Epithelial cell of esophagus (primary cell): Measurements from ENCODE around the gene CABLES1.

Experiments
- DNase-seq: peaks from one replicate; pipeline ENCODE4 v3.0.0; 2010; ENCODE audit warnings: low read depth
- H3K4me3 ChIP-seq: 2 replicates; pipeline ENCODE4 v1.5.1; 2011; ENCODE audit warnings: mild to moderate bottlenecking, low read length, control low read depth
- TF ChIP-seq, protein P1 (sequence below): IDR thresholded peaks from 2 replicates; pipeline ENCODE4 v1.5.1; 2011; ENCODE audit warnings: low read depth, mild to moderate bottlenecking, low read length, control low read depth, inconsistent platforms; ENCODE audit not compliant: insufficient read depth; ENCODE audit errors: missing control alignments

Gene CABLES1

DNA sequence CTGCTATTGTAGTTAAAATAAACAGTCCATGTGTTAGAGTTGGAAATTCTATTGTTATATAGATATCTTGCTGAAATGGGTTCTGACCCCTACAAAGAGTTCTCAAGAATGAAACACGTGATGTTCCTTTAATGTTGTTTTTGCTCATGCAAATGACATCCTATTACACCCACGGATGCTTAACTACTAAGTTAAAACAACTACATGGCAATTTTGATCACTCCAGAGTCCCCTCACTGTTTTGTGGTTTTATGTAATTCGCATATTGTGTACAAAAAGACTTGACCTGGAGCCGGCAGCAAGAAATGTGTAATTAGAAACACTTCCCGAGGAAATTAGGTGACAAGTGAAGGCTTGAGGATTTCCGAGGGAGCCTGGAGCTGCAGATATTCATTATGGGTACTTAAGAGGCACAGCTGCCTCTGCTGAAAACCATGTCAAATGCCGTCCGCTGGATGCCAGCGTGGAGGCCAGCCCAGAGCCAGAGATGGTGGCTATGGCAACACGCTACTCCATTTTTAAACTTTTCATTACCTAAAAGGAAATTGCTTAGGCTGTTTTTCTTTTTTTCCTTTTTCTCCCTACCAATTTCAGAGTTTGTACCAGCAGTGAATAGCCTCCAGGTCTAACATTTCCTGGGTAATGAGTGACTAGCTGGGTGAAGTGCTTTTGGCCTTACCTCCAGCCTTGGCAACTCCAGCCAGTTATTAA is 21.0 kb upstream of the CABLES1 start:
- TF ChIP-seq, protein P1, sequence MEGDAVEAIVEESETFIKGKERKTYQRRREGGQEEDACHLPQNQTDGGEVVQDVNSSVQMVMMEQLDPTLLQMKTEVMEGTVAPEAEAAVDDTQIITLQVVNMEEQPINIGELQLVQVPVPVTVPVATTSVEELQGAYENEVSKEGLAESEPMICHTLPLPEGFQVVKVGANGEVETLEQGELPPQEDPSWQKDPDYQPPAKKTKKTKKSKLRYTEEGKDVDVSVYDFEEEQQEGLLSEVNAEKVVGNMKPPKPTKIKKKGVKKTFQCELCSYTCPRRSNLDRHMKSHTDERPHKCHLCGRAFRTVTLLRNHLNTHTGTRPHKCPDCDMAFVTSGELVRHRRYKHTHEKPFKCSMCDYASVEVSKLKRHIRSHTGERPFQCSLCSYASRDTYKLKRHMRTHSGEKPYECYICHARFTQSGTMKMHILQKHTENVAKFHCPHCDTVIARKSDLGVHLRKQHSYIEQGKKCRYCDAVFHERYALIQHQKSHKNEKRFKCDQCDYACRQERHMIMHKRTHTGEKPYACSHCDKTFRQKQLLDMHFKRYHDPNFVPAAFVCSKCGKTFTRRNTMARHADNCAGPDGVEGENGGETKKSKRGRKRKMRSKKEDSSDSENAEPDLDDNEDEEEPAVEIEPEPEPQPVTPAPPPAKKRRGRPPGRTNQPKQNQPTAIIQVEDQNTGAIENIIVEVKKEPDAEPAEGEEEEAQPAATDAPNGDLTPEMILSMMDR = no peak
- DNase-seq = no peak
- no peak overlapping the region for H3K4me3 ChIP-seq

- TF ChIP-seq, protein P1 = no peak
- no peak for DNase-seq
- H3K4me3 ChIP-seq = no peak overlapping the region
Measured at GRCh38 chr18:23114911-23115310, 20.4 kb upstream of the CABLES1 start.

DNA sequence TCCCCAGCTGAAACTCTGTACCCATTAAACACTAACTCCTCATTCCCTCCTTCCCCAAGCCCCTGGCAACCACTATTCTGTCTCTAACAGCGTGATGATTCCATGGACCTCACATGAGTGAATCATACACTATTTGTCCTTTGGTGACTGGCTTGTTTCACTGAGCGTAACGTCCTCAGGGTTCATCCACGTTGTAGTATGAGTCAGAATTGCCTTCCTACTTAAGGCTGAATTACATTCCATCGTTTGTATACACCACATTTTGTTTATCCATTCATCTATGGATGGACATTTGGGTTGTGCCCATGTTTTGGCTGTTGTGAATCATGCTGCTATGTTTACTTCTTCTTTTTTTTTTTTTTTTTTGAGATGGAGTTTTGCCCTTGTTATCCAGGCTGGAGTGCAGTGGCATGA is 19.6 kb upstream of the CABLES1 start:
- H3K4me3 ChIP-seq = no peak overlapping the region
- TF ChIP-seq, protein P1 = no peak
- DNase-seq = peak; percentile 94

- DNase-seq = no peak
- no peak overlapping the region for H3K4me3 ChIP-seq
- TF ChIP-seq, protein P1 = no peak
Measured at GRCh38 chr18:23121133-23121532, 14.2 kb upstream of the CABLES1 start.

- DNase-seq = no peak
- H3K4me3 ChIP-seq = no peak overlapping the region
- TF ChIP-seq, protein P1 = no peak
Measured at GRCh38 chr18:23122334-23123229, 12.7 kb upstream of the CABLES1 start.

DNA sequence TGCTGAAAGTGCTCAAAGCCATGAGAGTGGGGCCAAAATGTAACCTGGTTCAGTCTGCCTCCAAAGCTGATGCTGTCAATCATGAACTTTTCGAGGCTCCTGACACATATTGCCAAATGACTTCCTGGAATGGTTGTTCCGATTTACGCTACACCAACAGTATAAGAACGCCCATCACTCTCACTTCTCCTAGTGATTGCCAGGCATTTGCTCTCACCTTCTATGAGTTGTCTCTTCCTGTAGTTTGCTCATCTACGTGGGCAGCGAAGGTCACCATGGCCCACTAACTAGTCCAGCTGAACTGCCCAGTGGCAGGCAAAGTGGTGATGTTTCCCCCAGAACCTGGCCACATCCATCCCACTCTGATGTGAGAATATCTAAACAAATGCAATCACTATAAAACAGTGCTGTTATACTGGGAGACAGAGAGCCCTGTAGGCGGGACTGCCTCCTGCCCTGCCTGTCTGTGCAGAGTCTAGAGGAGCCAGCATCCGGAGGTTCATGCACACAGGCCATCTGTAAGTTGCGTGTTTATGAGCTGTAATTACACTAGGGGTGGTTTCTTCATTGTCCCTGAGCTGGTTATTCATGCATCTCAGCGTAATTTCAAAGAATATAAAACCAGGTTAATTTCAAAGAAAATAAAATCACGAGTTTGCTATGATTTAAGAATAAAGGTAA is 8.8 kb upstream of the CABLES1 start:
- no peak overlapping the region for H3K4me3 ChIP-seq
- TF ChIP-seq, protein P1 = no peak
- no peak for DNase-seq
